ENCODE measurements around the gene C16orf90. TPM values are rescaled to one million over a fixed set of nuclear protein-coding genes. Genes with fewer than 3 reads are reported as not detected.
A peak's percentile ranks its signal among the peaks of the same experiment; 100 is the strongest.

Gene C16orf90
- total RNA-seq, 1 donor from 2014 or later = not detected

DNA sequence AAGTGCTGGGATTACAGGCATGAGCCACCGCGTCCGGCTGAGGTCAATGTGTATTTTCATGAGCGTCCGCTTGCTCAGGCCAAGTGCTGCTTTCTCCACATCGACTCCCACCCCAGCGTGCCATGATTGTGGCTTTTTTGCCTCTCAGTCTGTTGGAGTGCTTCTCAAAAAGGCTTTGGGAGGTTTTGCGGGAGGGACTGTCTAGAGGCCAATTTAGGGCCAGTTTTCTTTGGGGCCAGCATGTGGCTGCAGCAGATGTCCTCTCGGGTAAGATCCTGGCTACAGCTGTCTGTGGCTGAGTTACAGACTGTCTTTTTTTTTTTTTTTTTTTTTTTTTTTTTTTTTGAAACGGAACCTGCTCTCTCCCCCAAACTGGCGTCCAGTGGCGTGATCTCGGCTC is 6.5 kb downstream of the C16orf90 start:
- H3K9me3 Mint-ChIP-seq = no peaks in the 10 kb centered on the region

GRCh38 chr16:3487521-3488410 is 7.5 kb downstream of the C16orf90 start:
- no peak for DNase-seq (ENCODE audit: low spot score)
- H3K79me2 ChIP-seq (ENCODE audit: low read depth) = no peaks in the 10 kb centered on the region
- Mint-ChIP-seq H3K4me1 (peaks cover 2% of the 10 kb centered on the region), H3K9me3 (no peaks in the 10 kb centered on the region), H3K4me3 (peak overlapping the region; percentile 46), H3K36me3 (peaks cover 16% of the 10 kb centered on the region), H3K27me3 (ENCODE audit: insufficient read depth, low read depth) (peaks cover 2% of the 10 kb centered on the region), H3K27ac (no peak overlapping the region)
- no peak overlapping the region for H3K9ac ChIP-seq
- no peaks in the 10 kb centered on the region for H3K27me3 ChIP-seq
- no peaks in the 10 kb centered on the region for H3K36me3 ChIP-seq
- no peak overlapping the region for H3K4me2 ChIP-seq
- no peaks in the 10 kb centered on the region for H3K9me3 ChIP-seq (ENCODE audit: low read depth)
- H2AFZ ChIP-seq (replicated peaks) = no peak overlapping the region
- H3K27ac ChIP-seq = no peak overlapping the region
- no peak overlapping the region for H3K4me3 ChIP-seq
- no peaks in the 10 kb centered on the region for H3K4me1 ChIP-seq
- H4K20me1 ChIP-seq (ENCODE audit: low read depth) = peaks cover 5% of the 10 kb centered on the region
- no peaks in the 10 kb centered on the region for H3F3A ChIP-seq (ENCODE audit: low read depth)
- no peak for TF ChIP-seq EZH2phosphoT487 (IDR thresholded peaks at IDR 0.05)
- no peak for TF ChIP-seq EZH2 (IDR thresholded peaks at IDR 0.05)
- TF ChIP-seq CTCF (IDR thresholded peaks at IDR 0.05) = no peak

More for the DNA sequence above, 6.5 kb downstream of the C16orf90 start:
- H3K27me3 ChIP-seq = no peaks in the 10 kb centered on the region
- peaks cover 2% of the 10 kb centered on the region for H3K4me1 Mint-ChIP-seq
- no peaks in the 10 kb centered on the region for H3K79me2 ChIP-seq (ENCODE audit: low read depth)
- no peak overlapping the region for H3K4me2 ChIP-seq
- H3K4me1 ChIP-seq = no peaks in the 10 kb centered on the region
- no peaks in the 10 kb centered on the region for H3K36me3 ChIP-seq
- H4K20me1 ChIP-seq (ENCODE audit: low read depth) = no peaks in the 10 kb centered on the region
- H3F3A ChIP-seq (ENCODE audit: low read depth) = no peaks in the 10 kb centered on the region
- no peaks in the 10 kb centered on the region for H3K9me3 ChIP-seq (ENCODE audit: low read depth)
- no peak overlapping the region for H2AFZ ChIP-seq (replicated peaks)
- peaks cover 2% of the 10 kb centered on the region for H3K27me3 Mint-ChIP-seq (ENCODE audit: insufficient read depth, low read depth)
- H3K27ac Mint-ChIP-seq = peak overlapping the region; percentile 79
- TF ChIP-seq CTCF (IDR thresholded peaks at IDR 0.05) (no peak), EZH2phosphoT487 (IDR thresholded peaks at IDR 0.05) (no peak), EZH2 (IDR thresholded peaks at IDR 0.05) (no peak)
- no peak for DNase-seq (ENCODE audit: low spot score)
- H3K4me3 ChIP-seq = no peak overlapping the region
- H3K27ac ChIP-seq = no peak overlapping the region
- no peak overlapping the region for H3K4me3 Mint-ChIP-seq
- H3K36me3 Mint-ChIP-seq = peaks cover 8% of the 10 kb centered on the region
- H3K9ac ChIP-seq = no peak overlapping the region

DNA sequence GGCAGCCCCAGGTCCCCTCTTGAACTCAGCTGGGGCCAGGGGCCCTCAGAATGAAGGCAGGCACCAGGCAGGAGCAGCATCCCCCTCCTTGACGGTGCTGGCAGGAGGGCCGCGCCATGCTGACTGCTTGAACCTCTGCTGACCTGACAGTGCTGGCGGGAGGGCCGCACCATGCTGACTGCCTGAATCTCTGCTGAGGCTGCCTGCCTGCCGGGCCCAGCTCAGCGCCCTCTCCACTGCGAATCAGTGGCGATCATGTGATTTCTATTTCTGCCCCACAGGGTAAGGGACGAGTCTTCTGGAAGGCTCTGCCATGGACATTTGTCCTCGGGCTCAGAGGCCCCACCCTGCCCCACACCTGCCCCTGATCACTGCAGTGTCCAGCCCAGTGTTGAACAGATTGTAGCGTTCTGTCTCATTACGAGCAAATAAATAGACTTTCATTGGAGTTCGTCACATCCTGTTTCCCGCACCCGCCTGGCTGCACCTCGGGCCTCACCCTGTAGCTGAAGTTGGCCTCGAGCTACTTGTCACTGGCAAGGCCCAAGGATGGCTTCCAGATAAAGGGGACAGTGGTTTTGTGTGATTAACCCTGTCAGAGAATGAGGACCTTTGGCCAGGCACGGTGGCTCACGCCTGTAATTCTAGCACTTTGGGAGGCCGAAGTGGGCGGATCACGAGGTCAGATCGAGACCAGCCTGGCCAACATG is 8.6 kb downstream of the C16orf90 start:
- H3K4me2 ChIP-seq = no peak overlapping the region
- H3F3A ChIP-seq (ENCODE audit: low read depth) = no peaks in the 10 kb centered on the region
- H3K27ac Mint-ChIP-seq = peak overlapping the region; percentile 37
- H3K9me3 Mint-ChIP-seq = no peaks in the 10 kb centered on the region
- no peak for TF ChIP-seq CTCF (IDR thresholded peaks at IDR 0.05)
- no peak for TF ChIP-seq EZH2 (IDR thresholded peaks at IDR 0.05)
- TF ChIP-seq EZH2phosphoT487 (IDR thresholded peaks at IDR 0.05) = no peak
- H3K4me1 Mint-ChIP-seq = peaks cover 2% of the 10 kb centered on the region
- no peak for DNase-seq (ENCODE audit: low spot score)
- no peaks in the 10 kb centered on the region for H3K4me1 ChIP-seq
- H3K27me3 ChIP-seq = no peaks in the 10 kb centered on the region
- H3K9me3 ChIP-seq (ENCODE audit: low read depth) = no peaks in the 10 kb centered on the region
- H3K4me3 Mint-ChIP-seq = no peak overlapping the region
- no peak overlapping the region for H3K9ac ChIP-seq
- H4K20me1 ChIP-seq (ENCODE audit: low read depth) = peaks cover 8% of the 10 kb centered on the region
- no peak overlapping the region for H3K4me3 ChIP-seq
- peaks cover 21% of the 10 kb centered on the region for H3K36me3 Mint-ChIP-seq
- H3K27me3 Mint-ChIP-seq (ENCODE audit: insufficient read depth, low read depth) = peaks cover 2% of the 10 kb centered on the region
- no peaks in the 10 kb centered on the region for H3K36me3 ChIP-seq
- no peak overlapping the region for H3K27ac ChIP-seq
- H3K79me2 ChIP-seq (ENCODE audit: low read depth) = no peaks in the 10 kb centered on the region
- H2AFZ ChIP-seq (replicated peaks) = no peak overlapping the region

All from neural progenitor cell (in vitro differentiated cells).